MM.1S (cell line): ENCODE results near the gene ADRM1.

Experiments used
- DNase-seq: peaks from one replicate; pipeline ENCODE4 v3.0.0-alpha.2; 2015
- H2AFZ ChIP-seq: fragments of 300-600 bp; sonication (generic); 2 replicates; pipeline ENCODE4 v1.6.0; 2016; ENCODE audit warnings: antibody characterized with exemption, low read length
- H3F3A ChIP-seq: fragments of 300-600 bp; sonication (generic); 2 replicates; pipeline ENCODE4 v1.6.1; 2016; ENCODE audit warnings: mild to moderate bottlenecking, antibody characterized with exemption, low read length, moderate library complexity, mixed read lengths; ENCODE audit not compliant: insufficient read depth
- H3K27ac ChIP-seq: fragments of 300-600 bp; sonication (generic); 2 replicates; pipeline ENCODE4 v1.5.1; 2016; ENCODE audit warnings: mild to moderate bottlenecking, low read length
- H3K27me3 ChIP-seq: fragments of 300-600 bp; sonication (generic); replicated peaks from 2 replicates; pipeline ENCODE4 v1.6.0; 2016; ENCODE audit warnings: low read length; ENCODE audit not compliant: insufficient read depth
- H3K36me3 ChIP-seq: fragments of 300-600 bp; sonication (generic); replicated peaks from 2 replicates; pipeline ENCODE4 v1.6.1; 2016; ENCODE audit warnings: mild to moderate bottlenecking, low read length, mixed read lengths; ENCODE audit not compliant: insufficient read depth
- H3K4me1 ChIP-seq: fragments of 300-600 bp; sonication (generic); 2 replicates; pipeline ENCODE4 v1.6.1; 2016; ENCODE audit warnings: low read length, mixed read lengths
- H3K4me2 ChIP-seq: fragments of 300-600 bp; sonication (generic); 2 replicates; pipeline ENCODE4 v1.6.0; 2016; ENCODE audit warnings: low read depth, low read length
- H3K4me3 ChIP-seq: fragments of 300-600 bp; sonication (generic); 2 replicates; pipeline ENCODE4 v1.5.1; 2016; ENCODE audit warnings: low read length, mixed read lengths
- H3K79me2 ChIP-seq: fragments of 300-600 bp; sonication (generic); 2 replicates; pipeline ENCODE4 v1.6.1; 2016; ENCODE audit warnings: mixed run types, low read length, mixed read lengths
- H3K9ac ChIP-seq: fragments of 300-600 bp; sonication (generic); 2 replicates; pipeline ENCODE4 v1.6.1; 2016; ENCODE audit warnings: low read length, mixed read lengths
- H3K9me2 ChIP-seq: fragments of 300-600 bp; sonication (generic); replicated peaks from 2 replicates; pipeline ENCODE4 v1.6.1; 2016; ENCODE audit warnings: mild to moderate bottlenecking, low read length, mixed read lengths; ENCODE audit not compliant: insufficient read depth
- H3K9me3 ChIP-seq: fragments of 300-600 bp; sonication (generic); replicated peaks from 2 replicates; pipeline ENCODE4 v1.6.1; 2016; ENCODE audit warnings: mild to moderate bottlenecking, low read length, mixed read lengths; ENCODE audit not compliant: insufficient read depth
- H4K20me1 ChIP-seq: fragments of 300-600 bp; sonication (generic); 2 replicates; pipeline ENCODE4 v1.6.1; 2016; ENCODE audit warnings: mild to moderate bottlenecking, low read length, moderate library complexity, mixed read lengths; ENCODE audit not compliant: insufficient read depth
- CTCF ChIP-seq: fragments of 300-600 bp; sonication (generic); IDR thresholded peaks from 2 replicates; pipeline ENCODE4 v1.5.1; 2016; ENCODE audit warnings: antibody characterized with exemption, low read length, mixed read lengths
- EZH2 ChIP-seq: fragments of 300-600 bp; sonication (generic); optimal IDR thresholded peaks from 2 replicates; pipeline ENCODE3; 2017; ENCODE audit warnings: low read depth, mild to moderate bottlenecking, antibody characterized with exemption, low read length, mixed read lengths
- EZH2phosphoT487 ChIP-seq: fragments of 300-600 bp; sonication (generic); IDR thresholded peaks from 2 replicates; pipeline ENCODE4 v1.6.1; 2018; ENCODE audit warnings: antibody characterized with exemption, low read length

ADRM1 gene

DNA sequence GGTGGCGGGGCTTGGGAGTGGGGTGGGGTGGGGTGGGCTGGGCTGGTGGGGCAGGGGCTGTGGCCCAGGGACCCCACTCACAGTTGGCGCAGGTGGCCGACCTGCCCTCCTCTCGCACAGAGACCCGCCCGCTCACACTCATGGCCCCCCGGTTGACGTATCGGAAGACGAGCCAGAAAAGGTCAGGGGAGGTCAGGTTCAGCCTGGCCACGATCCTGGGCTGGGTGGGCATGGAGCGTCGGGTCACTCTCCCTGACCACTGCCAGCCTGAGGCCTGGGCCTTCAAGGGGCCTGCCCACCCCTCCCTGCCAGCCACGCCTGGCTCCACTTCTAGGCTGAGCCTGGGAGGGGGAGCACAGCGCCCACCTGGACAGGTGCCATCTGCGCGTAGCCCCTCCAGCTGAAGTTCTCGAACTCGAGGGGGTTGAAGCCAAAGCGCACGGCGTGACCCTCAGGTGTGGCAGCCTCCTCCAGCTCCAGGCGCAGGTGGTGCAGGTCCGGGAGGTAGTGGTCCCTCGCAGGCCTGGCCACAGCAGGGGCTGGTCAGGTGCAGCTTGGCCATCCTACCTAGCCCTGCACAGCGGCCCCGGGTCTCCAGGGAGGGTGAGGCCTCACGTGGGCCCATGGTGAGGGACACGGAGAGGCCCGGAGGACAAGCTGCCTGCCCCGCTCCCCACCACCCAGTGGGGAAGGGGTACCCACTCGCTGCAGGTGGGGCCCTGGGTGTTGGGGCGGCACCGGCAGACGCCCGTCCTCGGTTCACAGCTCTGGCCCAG, 31.2 kb downstream of the ADRM1 start:
- Histone ChIP-seq H3K4me2 (no peak overlapping the region), H3K27me3 (no peaks in the 10 kb centered on the region), H3K4me1 (peaks cover 28% of the 10 kb centered on the region), H3K27ac (no peak overlapping the region), H3K9ac (no peak overlapping the region), H3K36me3 (no peaks in the 10 kb centered on the region), H3K9me3 (no peaks in the 10 kb centered on the region), H3F3A (peaks cover 21% of the 10 kb centered on the region), H3K4me3 (no peak overlapping the region), H3K79me2 (peaks cover 6% of the 10 kb centered on the region; the same call in 1 of the 2 replicates), H4K20me1 (no peaks in the 10 kb centered on the region), H3K9me2 (no peaks in the 10 kb centered on the region), H2AFZ (no peak overlapping the region)
- no peak for DNase-seq
- no peak for TF ChIP-seq EZH2phosphoT487
- TF ChIP-seq CTCF, result no peak
- TF ChIP-seq EZH2, result no peak

DNA sequence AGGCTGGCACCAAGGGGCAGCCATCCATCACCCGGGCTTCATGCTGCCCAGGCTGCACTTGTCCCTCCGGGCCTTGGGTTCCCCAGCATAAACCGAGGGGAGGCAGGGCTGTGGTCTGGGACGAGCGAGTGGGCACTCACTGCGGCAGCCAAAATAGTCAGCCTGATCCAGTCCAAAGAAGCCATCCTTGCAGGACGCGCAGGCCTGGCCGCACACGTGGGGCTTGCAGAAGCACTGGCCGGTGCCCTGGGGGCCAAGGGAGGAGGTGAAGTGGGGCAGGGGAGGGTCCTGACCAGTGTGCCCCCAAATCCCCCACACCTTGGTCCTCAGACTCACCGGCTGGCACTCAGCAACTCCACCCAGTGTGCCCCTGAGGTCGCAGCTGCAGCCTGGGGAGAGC, 32.1 kb downstream of the ADRM1 start:
- Histone ChIP-seq H3K27me3 (no peaks in the 10 kb centered on the region), H3K4me3 (no peak overlapping the region), H3K4me2 (no peak overlapping the region), H3K27ac (no peak overlapping the region), H2AFZ (no peak overlapping the region), H3K9me2 (no peaks in the 10 kb centered on the region), H4K20me1 (no peaks in the 10 kb centered on the region), H3F3A (peaks cover 29% of the 10 kb centered on the region), H3K9me3 (no peaks in the 10 kb centered on the region), H3K9ac (no peak overlapping the region), H3K79me2 (peaks cover 6% of the 10 kb centered on the region; the same call in 1 of the 2 replicates), H3K36me3 (no peaks in the 10 kb centered on the region), H3K4me1 (peaks cover 29% of the 10 kb centered on the region)
- DNase-seq, result no peak
- TF ChIP-seq EZH2, result no peak
- no peak for TF ChIP-seq EZH2phosphoT487
- no peak for TF ChIP-seq CTCF

DNA sequence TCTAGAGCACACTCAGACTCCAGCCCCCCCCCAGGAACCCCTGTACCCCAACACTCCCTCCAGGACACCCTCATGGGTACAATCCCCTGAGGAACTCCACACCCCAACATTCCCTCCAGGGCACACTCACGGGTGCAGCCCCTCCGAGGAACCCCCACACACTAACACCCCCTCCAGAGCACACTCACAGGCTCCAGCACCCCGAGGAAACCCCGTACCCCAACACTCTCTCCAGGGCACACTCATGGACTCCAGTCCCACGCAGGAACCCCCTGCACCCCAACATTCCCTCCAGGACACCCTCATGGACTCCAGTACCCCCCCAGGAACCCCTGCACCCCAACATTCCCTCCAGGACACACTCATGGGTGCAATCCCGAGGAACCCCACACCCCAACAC, 32.7 kb downstream of the ADRM1 start:
- H3K9me3 ChIP-seq, result no peaks in the 10 kb centered on the region
- no peak for DNase-seq
- no peak overlapping the region for H3K9ac ChIP-seq
- no peaks in the 10 kb centered on the region for H3K36me3 ChIP-seq
- no peak for TF ChIP-seq EZH2
- no peak for TF ChIP-seq EZH2phosphoT487
- TF ChIP-seq CTCF, result no peak
- no peaks in the 10 kb centered on the region for H4K20me1 ChIP-seq
- no peaks in the 10 kb centered on the region for H3K27me3 ChIP-seq
- H3K4me1 ChIP-seq, result peaks cover 31% of the 10 kb centered on the region
- peaks cover 6% of the 10 kb centered on the region; the same call in 1 of the 2 replicates for H3K79me2 ChIP-seq
- no peak overlapping the region for H3K4me3 ChIP-seq
- H3K4me2 ChIP-seq, result no peak overlapping the region
- H2AFZ ChIP-seq, result no peak overlapping the region
- no peaks in the 10 kb centered on the region for H3K9me2 ChIP-seq
- H3F3A ChIP-seq, result peaks cover 35% of the 10 kb centered on the region
- no peak overlapping the region for H3K27ac ChIP-seq
